ENCODE results near the gene RNF34.

- TF ChIP-seq CTCF (IDR thresholded peaks at IDR 0.05; ENCODE audit: extremely low read depth in 1 of 2, insufficient read depth in 1 of 2, low read depth in 1 of 2, low read length in 2 of 2) = no peak
- no peak for TF ChIP-seq POLR2AphosphoS5 (IDR thresholded peaks at IDR 0.05; ENCODE audit: insufficient read depth, low read depth, low read length)
- TF ChIP-seq MAX (IDR thresholded peaks at IDR 0.05; ENCODE audit: insufficient read depth, insufficient read length) = no peak
Observed at GRCh38 chr12:121454921-121455320, 55.0 kb downstream of the RNF34 start.

Data from endothelial cell of umbilical vein (primary cell).